Erythroblast (primary cell): Measurements from ENCODE around the gene BTBD6.

Source experiments
- DNase-seq, 2 experiments: peaks; one replicate each; lab custom pipeline; 2025; lab: John Stamatoyannopoulos, UW
- GATA1 ChIP-seq: IDR thresholded peaks from 2 replicates; pipeline ENCODE4 v1.6.1; 2011; ENCODE audit warnings: low read depth, mild to moderate bottlenecking, control low read depth, low read length, moderate library complexity
- POLR2A ChIP-seq: IDR thresholded peaks from 2 replicates; pipeline ENCODE4 v1.6.1; 2011; ENCODE audit warnings: mild to moderate bottlenecking, low read length

The BTBD6 gene

GRCh38 chr14:105207460-105207901 is 40.9 kb upstream of the BTBD6 start:
- TF ChIP-seq GATA1 = no peak
- no peak for TF ChIP-seq POLR2A
- DNase-seq = peak in 1 of 2 experiments; percentile 21

- TF ChIP-seq GATA1 = no peak
- TF ChIP-seq POLR2A = no peak
- no peak for DNase-seq
Observed at GRCh38 chr14:105207996-105208737, 40.2 kb upstream of the BTBD6 start.

DNA sequence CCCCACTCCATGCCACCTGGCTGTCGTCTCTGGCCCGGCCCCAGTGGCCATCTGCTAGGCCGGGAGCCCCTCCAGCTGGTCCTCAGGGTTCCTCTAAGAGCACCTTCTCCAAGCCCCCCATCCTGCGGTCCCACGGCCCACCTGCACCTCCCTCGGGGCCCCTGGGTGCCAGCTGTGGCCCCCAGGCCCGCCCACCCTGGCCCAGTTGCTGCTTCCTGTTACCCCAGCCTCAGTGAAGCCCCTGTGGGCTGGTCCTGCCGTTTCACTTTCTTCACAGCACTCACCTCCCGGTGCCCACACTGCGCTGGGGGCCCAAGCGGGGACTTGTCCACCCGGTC is 39.6 kb upstream of the BTBD6 start:
- DNase-seq = no peak
- TF ChIP-seq POLR2A (no peak), GATA1 (no peak)

DNA sequence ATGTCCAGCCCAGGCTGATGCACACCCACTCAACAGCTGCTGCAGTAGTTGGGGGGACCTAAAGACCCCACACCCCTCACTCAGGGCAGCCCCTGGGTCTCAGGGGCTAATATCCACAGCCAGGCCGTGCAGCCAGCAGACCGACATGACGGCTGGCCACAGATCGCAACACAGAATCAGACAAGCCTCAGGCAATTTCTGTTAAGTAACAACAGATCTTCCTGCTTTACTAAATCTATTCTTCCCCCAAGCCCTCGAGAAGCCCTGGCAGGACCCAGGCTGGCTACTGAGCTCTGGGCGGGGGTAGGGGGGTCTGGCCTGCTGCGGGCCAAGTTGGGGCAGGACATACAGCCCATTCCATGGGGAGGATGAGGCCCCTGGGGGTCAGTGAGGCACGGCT is 39.2 kb upstream of the BTBD6 start:
- TF ChIP-seq POLR2A = no peak
- no peak for TF ChIP-seq GATA1
- DNase-seq = no peak

DNA sequence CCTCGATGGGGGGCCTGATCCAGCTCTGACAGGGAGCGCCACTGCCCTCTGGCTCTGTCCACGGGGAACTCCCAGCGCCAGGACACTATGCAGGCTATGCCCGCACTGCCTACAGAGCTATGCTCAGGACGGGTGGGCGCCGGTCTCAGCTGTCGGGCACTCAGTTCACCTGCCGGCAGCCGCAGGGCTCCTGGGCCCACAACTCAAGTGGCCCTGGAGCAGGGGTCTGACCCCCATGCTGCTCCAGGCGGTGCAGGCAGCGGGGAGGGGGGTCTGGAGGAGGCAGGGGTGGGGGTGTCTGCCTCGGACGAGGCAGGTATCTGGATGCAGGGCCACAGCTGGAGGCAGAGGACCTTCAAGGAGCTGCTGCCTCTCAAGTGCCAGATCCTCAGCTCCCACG is 38.7 kb upstream of the BTBD6 start:
- DNase-seq = no peak
- no peak for TF ChIP-seq POLR2A
- no peak for TF ChIP-seq GATA1

GRCh38 chr14:105210266-105211025 is 37.9 kb upstream of the BTBD6 start:
- no peak for TF ChIP-seq POLR2A
- TF ChIP-seq GATA1 = no peak
- no peak for DNase-seq

DNA sequence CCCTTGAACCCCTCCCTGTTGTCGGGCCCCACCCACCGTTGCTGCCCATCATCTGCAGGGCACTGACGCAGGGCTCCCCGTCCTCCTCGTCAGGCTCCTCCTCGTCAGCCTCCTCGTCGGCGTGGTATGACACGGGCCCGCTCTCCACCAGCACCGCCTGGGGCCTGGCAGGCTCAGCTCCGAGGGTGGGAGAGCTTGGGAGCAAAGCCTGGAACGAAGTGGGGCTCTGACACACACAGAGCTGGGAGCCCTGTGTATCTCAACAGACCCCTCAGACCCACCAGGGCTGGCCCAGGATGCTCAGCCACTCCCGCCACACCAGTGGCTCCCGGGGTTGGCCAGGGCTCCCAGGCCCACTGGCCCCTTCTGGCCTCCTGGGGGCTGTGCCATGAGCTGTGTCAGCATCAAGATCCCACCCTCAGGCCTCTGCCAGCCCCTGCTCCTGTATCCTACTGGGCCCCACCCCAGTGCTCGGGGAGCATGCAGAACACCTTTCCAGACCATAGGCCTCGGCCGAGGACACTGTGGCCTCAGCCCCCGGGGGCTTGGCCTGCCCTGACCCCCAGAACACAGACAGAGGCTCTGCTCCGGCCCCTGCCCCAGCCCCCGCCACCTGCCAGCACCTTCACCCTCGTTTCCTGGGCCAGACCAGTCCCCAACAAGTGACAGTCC is 37.1 kb upstream of the BTBD6 start:
- no peak for DNase-seq
- no peak for TF ChIP-seq POLR2A
- no peak for TF ChIP-seq GATA1

GRCh38 chr14:105211758-105212089 is 36.6 kb upstream of the BTBD6 start:
- TF ChIP-seq GATA1 = no peak
- no peak for TF ChIP-seq POLR2A
- no peak for DNase-seq

GRCh38 chr14:105212541-105213300 is 35.6 kb upstream of the BTBD6 start:
- TF ChIP-seq POLR2A (no peak), GATA1 (no peak)
- no peak for DNase-seq

DNA sequence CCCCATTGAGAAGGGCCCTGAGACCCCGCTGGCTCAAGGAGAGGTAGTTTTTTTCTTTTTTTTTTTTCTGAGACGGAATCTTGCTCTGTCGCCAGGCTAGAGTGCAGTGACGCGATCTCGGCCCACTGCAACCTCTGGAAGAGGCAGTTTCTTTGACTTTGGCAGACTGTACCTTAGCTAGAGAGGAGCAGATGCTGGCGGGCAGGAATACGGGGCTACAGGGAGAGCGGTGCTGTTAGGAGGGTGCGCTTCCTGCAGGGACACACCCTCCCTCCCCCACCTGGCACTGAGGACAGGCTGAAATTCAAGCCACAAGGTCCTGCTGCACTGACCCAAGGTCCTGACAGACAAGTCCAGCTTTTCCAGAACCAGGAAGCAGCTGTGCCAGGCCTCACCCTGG is 35.0 kb upstream of the BTBD6 start:
- DNase-seq = no peak
- TF ChIP-seq POLR2A (no peak), GATA1 (no peak)

GRCh38 chr14:105214324-105214915 is 33.9 kb upstream of the BTBD6 start:
- no peak for DNase-seq
- TF ChIP-seq GATA1 (no peak), POLR2A (no peak)

- no peak for DNase-seq
- TF ChIP-seq POLR2A = no peak
- no peak for TF ChIP-seq GATA1
Observed at GRCh38 chr14:105215602-105216001, 32.7 kb upstream of the BTBD6 start.

DNA sequence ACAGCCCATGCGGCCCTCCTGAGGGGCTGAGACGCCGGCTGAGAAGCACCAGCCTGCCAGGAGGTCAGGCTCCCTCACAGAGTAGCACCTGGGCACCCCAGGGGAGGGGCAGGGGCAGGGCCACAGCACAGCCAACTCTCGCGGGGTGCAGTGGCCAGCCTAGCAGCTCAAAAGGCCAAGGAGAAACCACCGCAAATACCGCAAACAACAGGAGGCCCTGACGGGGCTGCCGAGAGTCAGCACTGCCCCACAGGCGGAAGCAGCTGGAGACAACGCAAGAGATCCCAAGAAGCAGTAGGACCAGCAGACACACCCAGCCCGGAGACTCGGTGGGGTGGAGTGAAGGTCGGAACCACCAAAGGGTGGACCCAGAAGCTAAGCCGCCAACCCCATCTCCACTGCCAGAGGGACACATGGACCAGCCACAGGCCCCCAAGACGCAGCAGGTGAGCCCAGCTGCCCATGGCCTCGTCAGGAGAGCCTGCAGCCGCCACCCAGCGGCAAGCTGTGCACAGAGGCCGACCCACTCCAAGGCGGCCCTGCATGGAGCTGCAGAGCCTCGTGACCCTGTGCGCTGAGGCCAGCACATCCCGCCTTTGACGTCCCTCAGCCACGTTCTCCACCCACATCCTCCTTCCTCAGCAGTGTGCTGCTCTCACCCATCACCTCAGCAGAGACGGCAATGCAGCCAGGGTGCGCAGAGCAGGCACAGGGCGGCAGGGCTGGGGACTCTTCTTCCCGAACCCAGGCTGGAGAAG is 31.7 kb upstream of the BTBD6 start:
- no peak for DNase-seq

More for the DNA sequence above, 31.7 kb upstream of the BTBD6 start:
- no peak for TF ChIP-seq POLR2A
